ENCODE measurements around the gene LAMP1. TPM values are rescaled to one million over a fixed set of nuclear protein-coding genes. Genes with fewer than 3 reads are reported as not detected.

The LAMP1 gene
- total RNA-seq, 2 experiments from 2014 or later, result 12.2 to 24.6 TPM

GRCh38 chr13:113332615-113333014, 35.6 kb downstream of the LAMP1 start:
- H3K4me3 ChIP-seq (ENCODE audit: low read depth, low read length, poor library complexity, severe bottlenecking), result no peak overlapping the region
- no peak overlapping the region for H3K27ac ChIP-seq (ENCODE audit: low read depth, low read length, poor library complexity, severe bottlenecking)
- H2AFZ ChIP-seq (ENCODE audit: low read length), result no peak overlapping the region
- DNase-seq (ENCODE audit: low spot score), result no peak
- ChIA-PET POLR2A (no interaction called here), CTCF (ENCODE audit: unreplicated experiment) (no interaction called here)
- no peaks in the 10 kb centered on the region for H3K4me1 ChIP-seq (ENCODE audit: insufficient read depth, low read length, poor library complexity, severe bottlenecking)
- no TSS peak for BruUV-seq (replicated peaks)
- H3K4me2 ChIP-seq (ENCODE audit: low read length), result no peak overlapping the region
- no peaks in the 10 kb centered on the region for H3K36me3 ChIP-seq (ENCODE audit: insufficient read depth, low read length)
- H4K20me1 ChIP-seq (ENCODE audit: insufficient read depth, low read length), result no peaks in the 10 kb centered on the region
- no peaks in the 10 kb centered on the region for H3K9me3 ChIP-seq (ENCODE audit: low read length)
- H3K79me2 ChIP-seq (ENCODE audit: insufficient read depth, low read depth, low read length), result no peaks in the 10 kb centered on the region
- intact Hi-C loops (cut with micrococcal nuclease; ENCODE audit: unreplicated experiment), result no loop called here
- TF ChIP-seq CTCF (conservative IDR thresholded peaks at IDR 0.05; ENCODE audit: low read length) (no peak), EZH2phosphoT487 (IDR thresholded peaks at IDR 0.05; ENCODE audit: borderline replicate concordance, low read depth, low read length) (no peak)
- no peaks in the 10 kb centered on the region for H3K9me2 ChIP-seq (ENCODE audit: insufficient read depth, low read length)

- Histone ChIP-seq H3K79me2 (ENCODE audit: insufficient read depth, low read depth, low read length) (no peaks in the 10 kb centered on the region), H3K27ac (ENCODE audit: low read depth, low read length, poor library complexity, severe bottlenecking) (no peak overlapping the region), H3K4me3 (ENCODE audit: low read depth, low read length, poor library complexity, severe bottlenecking) (no peak overlapping the region), H3K9me3 (ENCODE audit: low read length) (no peaks in the 10 kb centered on the region), H3K9me2 (ENCODE audit: insufficient read depth, low read length) (no peaks in the 10 kb centered on the region), H3K4me2 (ENCODE audit: low read length) (no peak overlapping the region), H2AFZ (ENCODE audit: low read length) (no peak overlapping the region), H4K20me1 (ENCODE audit: insufficient read depth, low read length) (no peaks in the 10 kb centered on the region), H3K4me1 (ENCODE audit: insufficient read depth, low read length, poor library complexity, severe bottlenecking) (no peaks in the 10 kb centered on the region), H3K36me3 (ENCODE audit: insufficient read depth, low read length) (no peaks in the 10 kb centered on the region)
- intact Hi-C loops (cut with micrococcal nuclease; ENCODE audit: unreplicated experiment), result no loop called here
- POLR2A ChIA-PET, result no interaction called here
- DNase-seq (ENCODE audit: low spot score), result no peak
- CTCF ChIA-PET (ENCODE audit: unreplicated experiment), result no interaction called here
- no TSS peak for BruUV-seq (replicated peaks)
- no peak for TF ChIP-seq CTCF (conservative IDR thresholded peaks at IDR 0.05; ENCODE audit: low read length)
- TF ChIP-seq EZH2phosphoT487 (IDR thresholded peaks at IDR 0.05; ENCODE audit: borderline replicate concordance, low read depth, low read length), result no peak
These were observed 36.0 kb downstream of the LAMP1 start for GRCh38 chr13:113333076-113333475.

GRCh38 chr13:113337556-113337955, 40.5 kb downstream of the LAMP1 start:
- H2AFZ ChIP-seq (ENCODE audit: low read length), result no peak overlapping the region
- no peak overlapping the region for H3K27ac ChIP-seq (ENCODE audit: low read depth, low read length, poor library complexity, severe bottlenecking)
- no TSS peak for BruUV-seq (replicated peaks)
- intact Hi-C loops (cut with micrococcal nuclease; ENCODE audit: unreplicated experiment), result no loop called here
- no peak overlapping the region for H3K4me2 ChIP-seq (ENCODE audit: low read length)
- no peaks in the 10 kb centered on the region for H3K9me3 ChIP-seq (ENCODE audit: low read length)
- TF ChIP-seq CTCF (conservative IDR thresholded peaks at IDR 0.05; ENCODE audit: low read length) (no peak), EZH2phosphoT487 (IDR thresholded peaks at IDR 0.05; ENCODE audit: borderline replicate concordance, low read depth, low read length) (no peak)
- CTCF ChIA-PET (ENCODE audit: unreplicated experiment), result no interaction called here
- no peaks in the 10 kb centered on the region for H3K4me1 ChIP-seq (ENCODE audit: insufficient read depth, low read length, poor library complexity, severe bottlenecking)
- H3K9me2 ChIP-seq (ENCODE audit: insufficient read depth, low read length), result no peaks in the 10 kb centered on the region
- H3K36me3 ChIP-seq (ENCODE audit: insufficient read depth, low read length), result no peaks in the 10 kb centered on the region
- no peaks in the 10 kb centered on the region for H3K79me2 ChIP-seq (ENCODE audit: insufficient read depth, low read depth, low read length)
- DNase-seq (ENCODE audit: low spot score), result no peak
- POLR2A ChIA-PET, result no interaction called here
- no peaks in the 10 kb centered on the region for H4K20me1 ChIP-seq (ENCODE audit: insufficient read depth, low read length)
- no peak overlapping the region for H3K4me3 ChIP-seq (ENCODE audit: low read depth, low read length, poor library complexity, severe bottlenecking)

Data from OCI-LY7 (cell line).